Measurements from ENCODE around the gene SLC25A25.

The SLC25A25 gene

DNA sequence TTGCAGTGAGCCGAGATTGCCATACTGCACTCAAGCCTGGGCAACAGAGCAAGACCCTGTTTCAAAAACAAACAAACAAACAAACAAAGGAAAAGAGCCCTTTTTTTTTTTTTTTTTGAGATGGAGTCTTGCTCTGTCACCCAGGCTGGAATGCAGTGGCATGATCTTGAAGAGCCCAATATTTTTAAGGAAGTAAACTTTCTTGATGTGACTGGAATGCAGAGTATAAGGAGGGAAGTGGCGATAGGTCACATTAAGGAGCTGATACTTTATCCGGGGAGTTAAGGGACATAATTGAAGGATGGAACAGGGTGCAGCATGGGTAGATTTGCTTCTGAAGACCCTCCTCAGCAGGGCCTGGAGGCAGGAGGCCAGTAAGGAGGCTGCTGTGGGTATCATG lies 13.9 kb upstream of the SLC25A25 start:
- Histone ChIP-seq H3K27ac (ENCODE audit: low read length) (no peak overlapping the region), H3K36me3 (ENCODE audit: control insufficient read depth, low read depth, low read length) (no peaks in the 10 kb centered on the region), H3K4me1 (ENCODE audit: control insufficient read depth, low read depth, low read length) (peaks cover 20% of the 10 kb centered on the region), H3K9me3 (ENCODE audit: control insufficient read depth, low read depth, low read length) (no peaks in the 10 kb centered on the region), H3K4me3 (ENCODE audit: low read length) (no peak overlapping the region), H3K27me3 (ENCODE audit: control insufficient read depth, insufficient read depth, low read length) (no peaks in the 10 kb centered on the region), H3K9ac (ENCODE audit: low read length) (no peak overlapping the region)

DNA sequence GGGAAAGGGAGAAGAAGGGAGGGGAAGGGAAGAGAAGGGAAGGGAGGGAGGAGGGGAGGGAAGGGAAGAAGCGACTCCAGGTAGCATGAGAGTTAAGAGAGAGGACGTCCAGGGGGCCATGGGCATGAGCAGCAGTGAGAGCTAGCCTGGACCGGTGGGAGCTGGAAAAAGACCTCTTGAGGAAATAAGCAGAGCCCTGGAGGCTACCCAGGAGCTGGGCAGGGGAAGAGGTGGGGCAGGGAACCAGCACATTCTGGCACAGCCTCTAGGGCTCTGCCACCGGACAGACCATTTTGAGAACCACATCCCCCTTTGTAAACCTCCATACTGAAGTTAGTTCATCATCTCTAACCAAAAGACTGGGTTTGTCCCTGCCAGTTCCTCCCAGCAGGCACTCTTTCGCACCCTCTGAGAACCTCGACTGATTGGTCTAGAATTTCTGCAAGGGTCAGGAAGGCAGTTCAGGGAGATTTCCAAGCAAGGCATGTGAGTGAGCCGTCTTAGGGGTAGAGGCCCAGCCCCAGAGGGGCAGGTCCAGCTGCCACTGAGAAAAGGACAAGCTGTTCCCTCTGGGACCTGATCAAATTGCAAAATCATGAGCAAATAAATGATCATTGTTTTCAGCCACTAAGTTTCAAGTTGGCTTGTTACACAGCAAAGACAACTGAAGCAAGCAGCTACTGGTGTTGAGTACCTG lies 12.5 kb upstream of the SLC25A25 start:
- Histone ChIP-seq H3K9ac (ENCODE audit: low read length) (no peak overlapping the region), H3K36me3 (ENCODE audit: control insufficient read depth, low read depth, low read length) (no peaks in the 10 kb centered on the region), H3K4me1 (ENCODE audit: control insufficient read depth, low read depth, low read length) (peaks cover 20% of the 10 kb centered on the region)

DNA sequence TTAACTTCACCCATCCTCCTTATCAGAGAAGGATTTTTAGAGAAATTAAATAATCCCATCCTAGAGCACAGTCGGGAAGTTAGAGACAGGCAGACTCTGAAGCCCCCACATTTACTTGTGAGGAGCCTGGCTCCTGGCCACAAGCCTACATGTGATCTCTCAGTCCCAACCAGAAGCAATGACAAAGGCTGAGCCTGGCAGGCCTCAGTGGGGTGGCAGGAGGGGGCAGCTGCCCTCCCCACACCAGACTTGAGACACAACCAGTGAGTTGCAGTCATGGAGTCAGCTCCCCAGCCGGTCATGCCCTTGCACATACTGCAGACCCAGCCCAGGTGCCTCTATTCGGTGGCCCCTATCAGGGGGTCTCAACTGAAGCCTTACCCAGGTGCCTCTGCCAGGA lies 11.9 kb upstream of the SLC25A25 start:
- Histone ChIP-seq H3K27ac (ENCODE audit: low read length) (no peak overlapping the region), H3K27me3 (ENCODE audit: control insufficient read depth, insufficient read depth, low read length) (no peaks in the 10 kb centered on the region), H3K36me3 (ENCODE audit: control insufficient read depth, low read depth, low read length) (no peaks in the 10 kb centered on the region), H3K4me1 (ENCODE audit: control insufficient read depth, low read depth, low read length) (peaks cover 20% of the 10 kb centered on the region), H3K4me3 (ENCODE audit: low read length) (no peak overlapping the region), H3K9me3 (ENCODE audit: control insufficient read depth, low read depth, low read length) (no peaks in the 10 kb centered on the region), H3K9ac (ENCODE audit: low read length) (no peak overlapping the region)

More for the DNA sequence above, 12.5 kb upstream of the SLC25A25 start:
- Histone ChIP-seq H3K4me3 (ENCODE audit: low read length) (no peak overlapping the region), H3K9me3 (ENCODE audit: control insufficient read depth, low read depth, low read length) (no peaks in the 10 kb centered on the region), H3K27me3 (ENCODE audit: control insufficient read depth, insufficient read depth, low read length) (no peaks in the 10 kb centered on the region), H3K27ac (ENCODE audit: low read length) (no peak overlapping the region)

DNA sequence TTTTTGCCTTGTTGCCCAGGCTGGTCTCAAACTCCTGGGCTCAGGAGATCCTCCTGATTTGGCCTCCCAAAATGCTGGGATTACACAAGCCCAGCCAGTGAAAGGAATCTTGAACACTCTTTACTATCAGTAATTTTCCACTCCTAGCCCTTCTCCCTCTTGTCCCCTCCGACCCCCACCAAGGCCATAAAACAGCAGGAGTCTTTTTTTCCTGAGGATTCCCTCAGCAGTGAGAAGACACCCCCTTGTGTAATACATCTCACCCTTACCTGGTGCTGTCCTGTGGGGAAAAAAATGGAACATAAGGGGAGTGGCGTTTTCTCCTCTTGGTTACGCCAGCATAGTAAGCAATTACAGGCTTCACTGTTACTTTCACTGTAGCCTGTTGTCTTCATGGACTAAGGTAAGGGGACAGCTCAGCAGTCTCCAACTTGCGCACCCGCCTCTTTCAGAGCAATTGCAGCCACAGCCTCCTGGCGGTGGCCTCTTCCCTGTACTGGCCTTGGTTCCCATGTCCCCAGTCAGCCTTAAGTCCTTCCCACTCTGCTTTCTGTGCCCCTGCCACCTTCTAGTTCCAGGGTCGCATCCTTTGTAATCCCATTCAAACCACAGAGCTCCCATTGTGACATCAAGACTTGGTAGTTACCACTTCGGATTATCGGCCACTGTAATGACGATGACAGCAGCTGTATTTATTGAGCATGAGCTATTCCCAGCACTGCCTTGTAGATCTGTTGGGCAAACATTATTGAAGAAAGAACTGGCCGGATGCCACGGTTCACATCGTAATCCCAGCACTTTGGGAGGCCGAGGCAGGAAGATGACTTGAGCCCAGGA lies 10.9 kb upstream of the SLC25A25 start:
- Histone ChIP-seq H3K4me1 (ENCODE audit: control insufficient read depth, low read depth, low read length) (peaks cover 20% of the 10 kb centered on the region), H3K9ac (ENCODE audit: low read length) (no peak overlapping the region), H3K9me3 (ENCODE audit: control insufficient read depth, low read depth, low read length) (no peaks in the 10 kb centered on the region), H3K36me3 (ENCODE audit: control insufficient read depth, low read depth, low read length) (no peaks in the 10 kb centered on the region), H3K27ac (ENCODE audit: low read length) (no peak overlapping the region), H3K27me3 (ENCODE audit: control insufficient read depth, insufficient read depth, low read length) (no peaks in the 10 kb centered on the region), H3K4me3 (ENCODE audit: low read length) (no peak overlapping the region)

DNA sequence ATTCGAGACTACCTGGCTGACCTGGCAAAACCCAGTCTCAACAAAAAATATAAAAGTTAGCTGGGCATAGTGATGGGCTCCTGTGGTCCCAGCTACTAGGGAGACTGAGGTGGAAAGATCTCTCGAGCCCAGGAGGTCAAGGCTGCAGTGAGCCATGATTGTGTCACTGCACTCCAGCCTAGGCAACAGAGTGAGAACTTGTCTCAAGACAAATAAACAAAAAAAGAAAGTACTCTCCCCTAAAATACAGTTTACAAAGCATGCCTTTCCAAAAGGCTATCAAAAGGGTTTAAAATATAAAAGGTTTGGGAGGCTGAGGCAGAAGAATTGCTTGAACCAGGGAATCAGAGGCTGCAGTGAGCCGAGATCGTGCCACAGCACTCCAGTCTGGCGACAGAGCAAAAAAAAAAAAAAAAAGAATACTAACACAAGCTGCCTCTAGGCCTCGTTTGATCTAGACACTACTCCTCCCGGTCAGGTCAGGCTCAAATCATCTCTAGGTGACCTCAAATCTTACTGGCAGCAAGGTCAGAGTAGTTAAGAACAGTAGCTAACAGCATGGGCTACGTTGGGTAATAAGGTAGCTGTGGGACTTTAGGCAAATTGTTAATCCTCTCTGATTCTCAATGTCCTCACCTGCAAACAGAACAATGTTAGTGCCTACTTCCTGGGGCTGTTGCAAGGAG lies 10.2 kb upstream of the SLC25A25 start:
- Histone ChIP-seq H3K36me3 (ENCODE audit: control insufficient read depth, low read depth, low read length) (no peaks in the 10 kb centered on the region), H3K27me3 (ENCODE audit: control insufficient read depth, insufficient read depth, low read length) (no peaks in the 10 kb centered on the region), H3K27ac (ENCODE audit: low read length) (no peak overlapping the region), H3K4me3 (ENCODE audit: low read length) (no peak overlapping the region), H3K9ac (ENCODE audit: low read length) (no peak overlapping the region), H3K9me3 (ENCODE audit: control insufficient read depth, low read depth, low read length) (no peaks in the 10 kb centered on the region), H3K4me1 (ENCODE audit: control insufficient read depth, low read depth, low read length) (peaks cover 20% of the 10 kb centered on the region)

DNA sequence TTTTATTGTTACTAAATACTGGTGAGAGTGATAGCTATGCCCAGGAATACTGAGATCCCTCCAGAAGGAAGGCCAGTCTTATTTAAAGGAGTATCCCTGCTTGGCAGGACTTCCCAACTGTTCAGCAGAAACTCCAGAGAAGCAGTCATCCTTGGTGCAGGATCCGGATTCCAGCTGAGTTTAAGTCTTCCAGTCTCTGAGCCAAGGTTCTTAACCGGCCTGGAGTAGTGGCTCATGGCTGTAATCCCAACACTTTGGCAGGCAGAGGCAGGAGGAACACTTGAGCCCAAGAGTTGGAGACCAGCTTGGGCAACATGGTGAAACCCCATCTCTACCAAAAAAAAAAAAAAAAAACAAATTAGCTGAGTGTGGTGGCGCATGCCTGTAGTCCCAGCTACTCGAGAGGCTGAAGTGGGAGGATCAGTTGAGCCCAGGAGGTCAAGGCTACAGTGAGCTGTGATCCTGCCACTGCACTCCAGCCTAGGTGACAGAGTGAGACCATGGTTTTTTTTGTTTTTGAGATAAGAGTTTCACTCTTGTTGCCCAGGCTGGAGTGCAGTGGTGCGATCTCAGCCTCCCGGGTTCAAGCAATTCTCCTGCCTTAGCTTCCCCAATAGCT lies 8.6 kb upstream of the SLC25A25 start:
- Histone ChIP-seq H3K36me3 (ENCODE audit: control insufficient read depth, low read depth, low read length) (no peaks in the 10 kb centered on the region), H3K9me3 (ENCODE audit: control insufficient read depth, low read depth, low read length) (no peaks in the 10 kb centered on the region), H3K9ac (ENCODE audit: low read length) (no peak overlapping the region), H3K27me3 (ENCODE audit: control insufficient read depth, insufficient read depth, low read length) (no peaks in the 10 kb centered on the region), H3K27ac (ENCODE audit: low read length) (no peak overlapping the region), H3K4me3 (ENCODE audit: low read length) (no peak overlapping the region), H3K4me1 (ENCODE audit: control insufficient read depth, low read depth, low read length) (peaks cover 20% of the 10 kb centered on the region)

DNA sequence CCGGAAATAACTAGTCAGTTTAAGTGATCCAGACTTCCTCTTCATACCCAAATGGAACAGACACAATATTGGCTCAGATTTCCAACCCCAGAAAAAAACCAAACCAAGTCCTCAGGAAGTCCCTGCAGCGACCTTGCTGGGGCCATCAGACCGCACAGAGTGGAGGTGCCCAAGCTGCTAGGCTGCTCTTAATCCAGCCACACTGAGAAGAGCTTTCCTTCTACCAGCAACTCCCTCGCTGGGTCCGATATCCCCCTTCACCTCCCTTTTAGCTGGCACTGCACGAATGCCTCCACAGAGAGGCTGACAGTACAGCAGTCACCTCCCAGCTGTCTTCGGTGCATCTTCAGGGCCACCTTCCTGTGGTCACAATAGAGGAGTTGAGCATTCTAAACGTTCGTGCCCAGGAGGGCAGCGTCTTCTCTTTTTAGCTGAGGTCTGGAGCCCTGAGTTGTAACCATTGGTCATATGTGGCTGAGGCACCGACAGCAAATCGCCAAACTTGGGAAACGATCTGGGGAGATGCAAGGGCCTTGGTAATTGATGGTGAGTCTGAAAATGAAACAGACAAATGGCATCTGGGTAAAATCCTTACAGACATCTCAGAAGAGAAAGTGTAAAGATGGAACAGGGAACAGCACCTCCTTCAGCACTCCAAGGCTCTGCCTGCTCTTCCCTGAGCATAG lies 6.6 kb upstream of the SLC25A25 start:
- no peaks in the 10 kb centered on the region for H3K27me3 ChIP-seq (ENCODE audit: control insufficient read depth, insufficient read depth, low read length)
- H3K4me3 ChIP-seq (ENCODE audit: low read length): no peak overlapping the region
- no peak overlapping the region for H3K27ac ChIP-seq (ENCODE audit: low read length)
- peaks cover 12% of the 10 kb centered on the region for H3K4me1 ChIP-seq (ENCODE audit: control insufficient read depth, low read depth, low read length)
- H3K9me3 ChIP-seq (ENCODE audit: control insufficient read depth, low read depth, low read length): no peaks in the 10 kb centered on the region
- H3K36me3 ChIP-seq (ENCODE audit: control insufficient read depth, low read depth, low read length): no peaks in the 10 kb centered on the region
- H3K9ac ChIP-seq (ENCODE audit: low read length): no peak overlapping the region

DNA sequence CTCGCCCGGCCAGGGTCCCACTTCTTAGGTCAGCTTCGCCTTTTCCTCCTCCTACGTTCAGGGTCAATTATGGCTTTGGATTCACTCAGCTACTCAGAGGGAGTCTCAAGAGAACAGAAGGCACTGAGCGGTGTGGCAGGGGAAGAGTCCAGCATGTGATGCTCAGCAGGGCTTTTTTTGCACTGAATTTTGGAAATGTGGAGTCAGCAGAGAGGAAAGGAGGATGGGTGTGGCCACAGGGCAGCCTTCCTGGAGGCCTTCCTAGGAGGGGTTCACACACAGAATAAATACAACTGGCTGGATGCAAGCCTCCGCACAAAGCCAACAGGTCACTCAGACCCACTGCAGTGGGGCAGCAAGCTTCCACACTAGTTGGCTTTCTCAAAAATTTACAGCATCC lies 5.8 kb upstream of the SLC25A25 start:
- Histone ChIP-seq H3K9ac (ENCODE audit: low read length) (no peak overlapping the region), H3K9me3 (ENCODE audit: control insufficient read depth, low read depth, low read length) (no peaks in the 10 kb centered on the region), H3K27ac (ENCODE audit: low read length) (no peak overlapping the region), H3K4me1 (ENCODE audit: control insufficient read depth, low read depth, low read length) (peaks cover 10% of the 10 kb centered on the region), H3K36me3 (ENCODE audit: control insufficient read depth, low read depth, low read length) (no peaks in the 10 kb centered on the region), H3K4me3 (ENCODE audit: low read length) (no peak overlapping the region), H3K27me3 (ENCODE audit: control insufficient read depth, insufficient read depth, low read length) (no peaks in the 10 kb centered on the region)

DNA sequence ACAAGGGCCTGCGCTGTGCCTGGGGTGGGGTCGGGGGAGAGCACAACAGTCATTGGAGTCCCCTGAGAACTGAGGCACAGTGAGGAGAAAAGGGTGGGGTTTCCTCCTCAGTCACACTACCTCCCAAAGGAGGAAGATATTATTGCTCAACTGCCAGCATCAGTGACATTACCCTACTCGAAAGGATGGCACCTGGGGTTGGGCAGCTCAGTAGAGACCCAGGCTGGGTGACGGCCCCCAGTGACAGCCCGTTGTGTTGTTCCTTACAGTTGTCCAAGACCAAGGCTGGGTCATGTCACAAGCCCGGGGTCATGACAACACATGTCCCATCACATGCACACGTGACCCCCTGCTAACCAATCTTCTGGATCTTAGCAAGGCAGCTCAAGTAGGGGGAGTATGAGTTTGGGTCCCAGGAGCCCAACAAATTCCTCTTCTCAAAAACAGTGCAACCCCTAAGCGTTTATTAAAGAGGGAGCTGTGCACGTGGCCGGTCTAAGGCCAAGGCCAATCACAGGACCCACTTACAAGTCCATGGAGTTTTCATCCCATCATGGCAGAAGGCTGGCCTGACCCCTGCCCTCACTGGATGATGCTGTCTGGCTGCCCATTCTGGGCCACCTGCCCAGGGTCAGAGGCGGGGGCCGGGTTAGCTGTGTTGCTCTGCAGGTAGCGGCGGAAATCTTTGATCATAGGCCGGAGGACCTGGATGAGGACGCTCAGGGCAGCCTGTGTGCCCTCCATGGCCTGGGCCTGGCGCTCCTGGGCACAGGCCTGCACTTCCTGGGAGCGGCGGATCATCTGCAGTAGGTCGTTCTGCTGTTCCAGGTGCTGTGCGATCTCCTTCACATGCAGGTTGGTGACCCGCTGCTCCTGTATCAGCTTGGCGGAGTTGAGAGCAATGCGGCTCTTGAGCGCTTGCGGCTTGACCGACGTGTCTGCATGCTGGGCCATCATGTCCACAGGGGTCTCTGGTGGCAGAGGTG lies 4.9 kb upstream of the SLC25A25 start:
- Histone ChIP-seq H3K36me3 (ENCODE audit: control insufficient read depth, low read depth, low read length) (no peaks in the 10 kb centered on the region), H3K9ac (ENCODE audit: low read length) (no peak overlapping the region), H3K27ac (ENCODE audit: low read length) (no peak overlapping the region), H3K27me3 (ENCODE audit: control insufficient read depth, insufficient read depth, low read length) (no peaks in the 10 kb centered on the region), H3K9me3 (ENCODE audit: control insufficient read depth, low read depth, low read length) (no peaks in the 10 kb centered on the region), H3K4me3 (ENCODE audit: low read length) (no peak overlapping the region), H3K4me1 (ENCODE audit: control insufficient read depth, low read depth, low read length) (peaks cover 4% of the 10 kb centered on the region)

DNA sequence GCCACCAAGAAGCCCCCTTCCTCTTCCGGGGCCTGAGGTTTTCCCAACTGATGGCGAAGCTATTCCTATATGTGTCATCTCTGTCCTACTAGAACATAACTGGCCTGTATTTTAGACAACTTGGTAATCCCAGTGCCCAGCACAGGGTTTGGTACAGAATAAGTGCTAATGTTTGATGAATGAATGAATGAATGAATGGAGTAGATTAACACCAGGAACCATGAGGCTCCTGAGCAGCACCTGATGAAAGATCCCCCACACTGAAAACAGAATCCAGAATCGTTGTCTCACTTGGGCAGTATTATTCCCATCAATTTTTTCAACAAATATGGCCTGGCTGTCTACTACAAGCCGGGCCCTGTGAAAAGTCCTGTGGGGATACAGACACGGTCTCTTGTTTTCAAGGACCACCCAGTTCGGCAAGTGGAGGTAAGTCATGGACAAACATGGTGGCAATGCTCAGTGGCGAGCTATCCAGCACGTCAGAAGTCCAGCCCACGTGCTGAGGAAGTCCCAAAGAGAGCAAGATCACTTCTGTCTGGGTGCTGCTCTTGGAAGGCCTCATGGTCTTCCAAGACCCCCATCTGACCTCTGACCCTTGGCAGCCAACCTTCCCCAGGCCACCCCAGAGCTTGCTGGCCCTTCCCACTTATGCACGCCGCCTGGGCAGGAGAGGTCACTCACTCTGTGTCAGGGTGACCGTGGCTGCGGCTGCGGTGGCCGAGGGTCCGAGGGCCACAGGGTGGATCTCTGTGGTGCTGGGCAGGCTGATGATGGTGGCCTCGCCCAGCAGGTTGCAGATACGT lies 1.9 kb upstream of the SLC25A25 start:
- H3K27ac ChIP-seq (ENCODE audit: low read length): no peak overlapping the region

More for the DNA sequence above, 1.9 kb upstream of the SLC25A25 start:
- Histone ChIP-seq H3K4me1 (ENCODE audit: control insufficient read depth, low read depth, low read length) (peaks cover 8% of the 10 kb centered on the region), H3K27me3 (ENCODE audit: control insufficient read depth, insufficient read depth, low read length) (no peaks in the 10 kb centered on the region), H3K4me3 (ENCODE audit: low read length) (peak overlapping the region; percentile 3), H3K36me3 (ENCODE audit: control insufficient read depth, low read depth, low read length) (no peaks in the 10 kb centered on the region), H3K9me3 (ENCODE audit: control insufficient read depth, low read depth, low read length) (no peaks in the 10 kb centered on the region), H3K9ac (ENCODE audit: low read length) (no peak overlapping the region)
